Vagina (tissue), 2 donors: ENCODE results near the gene DVL1.

ENCODE experiments used
- CTCF ChIP-seq, 3 experiments: fragments of 450-650 bp in 2 of 3; fragments of 200-600 bp in 1 of 3; sonication (generic) in 1 of 3; IDR thresholded peaks; one replicate each; pipeline ENCODE4 v1.5.1; 2017 to 2019; ENCODE audit warnings: antibody characterized with exemption in 3 of 3, mild to moderate bottlenecking in 2 of 3, moderate library complexity in 2 of 3
- POLR2A ChIP-seq, 2 donors: fragments of 450-650 bp; IDR thresholded peaks; one replicate each; pipeline ENCODE4 v1.6.1; 2017; ENCODE audit warnings: antibody characterized with exemption in 2 of 2, mild to moderate bottlenecking in 2 of 2, moderate library complexity in 2 of 2
- POLR2AphosphoS5 ChIP-seq, 2 donors: sonication (generic); formaldehyde crosslinking; IDR thresholded peaks; one replicate each; pipeline ENCODE4 v1.9.0; 2017; ENCODE audit warnings: antibody characterized with exemption in 2 of 2, mild to moderate bottlenecking in 2 of 2, low read depth in 1 of 2; ENCODE audit not compliant: insufficient read depth in 1 of 2

- TF ChIP-seq CTCF (IDR thresholded peaks at IDR 0.05) (no peak), POLR2A (IDR thresholded peaks at IDR 0.05) (no peak), POLR2AphosphoS5 (IDR thresholded peaks at IDR 0.05; ENCODE audit: insufficient read depth in 1 of 2, low read depth in 1 of 2) (no peak)
Measured at GRCh38 chr1:1373815-1374588, 24.8 kb upstream of the DVL1 start.
